GM12878 (cell line): ENCODE results near the gene HVCN1. TPM values are rescaled to one million over a fixed set of nuclear protein-coding genes. Genes with fewer than 3 reads are reported as not detected.

Experiments used
- BCL3 ChIP-seq: IDR thresholded peaks from 2 replicates; pipeline ENCODE4 v1.6.1; 2011; ENCODE audit warnings: borderline replicate concordance, low read depth, mild to moderate bottlenecking, moderate library complexity, low read length; ENCODE audit not compliant: insufficient read depth, poor library complexity, severe bottlenecking
- CEBPB ChIP-seq, 2 experiments: fragments of 150-350 bp in 1 of 2; IDR thresholded peaks; 2 replicates each; pipeline ENCODE4 v1.6.1; 2012 to 2014; ENCODE audit warnings: low read depth in 2 of 2, low read length in 2 of 2, borderline replicate concordance in 1 of 2, inconsistent platforms in 1 of 2
- EED ChIP-seq: sonication (generic); IDR thresholded peaks from 2 replicates; pipeline ENCODE4 v1.6.1; 2016; ENCODE audit warnings: antibody characterized with exemption, low read depth
- ELK1 ChIP-seq: IDR thresholded peaks from 2 replicates; pipeline ENCODE4 v1.6.1; 2012; ENCODE audit warnings: low read depth, low read length, improper control_type of control experiment
- FOXM1 ChIP-seq: IDR thresholded peaks from 2 replicates; pipeline ENCODE4 v1.6.1; 2012; ENCODE audit warnings: low read depth, mild to moderate bottlenecking, inconsistent platforms, low read length, moderate library complexity
- HDAC6 ChIP-seq: fragments of 200-600 bp; sonication (generic); IDR thresholded peaks from one replicate; pipeline ENCODE4 v1.8.0; 2017; ENCODE audit warnings: antibody characterized with exemption; ENCODE audit not compliant: unreplicated experiment
- IKZF1 ChIP-seq: fragments of 450-650 bp; conservative IDR thresholded peaks from 2 replicates; pipeline ENCODE4 v1.6.1; 2017; ENCODE audit warnings: antibody characterized with exemption, mild to moderate bottlenecking
- JUND ChIP-seq: IDR thresholded peaks from 2 replicates; pipeline ENCODE4 v1.6.1; 2012; ENCODE audit warnings: low read depth, mild to moderate bottlenecking, low read length, improper control_type of control experiment, moderate library complexity
- KAT2A ChIP-seq: conservative IDR thresholded peaks from 2 replicates; pipeline ENCODE4 v1.6.1; 2011; ENCODE audit warnings: low read depth, low read length; ENCODE audit not compliant: control insufficient read depth
- LARP7 ChIP-seq: fragments of 450-650 bp; IDR thresholded peaks from 2 replicates; pipeline ENCODE4 v1.6.1; 2017; ENCODE audit warnings: mild to moderate bottlenecking
- NFYA ChIP-seq: IDR thresholded peaks from 2 replicates; pipeline ENCODE4 v1.6.1; 2011; ENCODE audit warnings: low read depth, mild to moderate bottlenecking, low read length, improper control_type of control experiment, borderline replicate concordance
- NRF1 ChIP-seq: conservative IDR thresholded peaks from 2 replicates; pipeline ENCODE4 v1.6.1; 2011; ENCODE audit warnings: mild to moderate bottlenecking, low read depth, low read length, improper control_type of control experiment
- POLR2A ChIP-seq: IDR thresholded peaks from 2 replicates; pipeline ENCODE4 v1.6.1; 2011; ENCODE audit warnings: low read depth, mild to moderate bottlenecking, low read length
- POLR2AphosphoS2 ChIP-seq: IDR thresholded peaks from 2 replicates; pipeline ENCODE4 v1.6.1; 2011; ENCODE audit warnings: low read depth, mild to moderate bottlenecking, low read length, improper control_type of control experiment, moderate library complexity
- POU2F2 ChIP-seq: IDR thresholded peaks from 3 replicates; pipeline ENCODE4 v1.6.1; 2011; ENCODE audit warnings: low read depth, mild to moderate bottlenecking, low read length, borderline replicate concordance
- RAD21 ChIP-seq: IDR thresholded peaks from 2 replicates; pipeline ENCODE4 v1.6.1; 2011; ENCODE audit warnings: mild to moderate bottlenecking, low read depth, low read length, moderate library complexity; ENCODE audit not compliant: insufficient read depth
- RAD51 ChIP-seq: fragments of 450-650 bp; IDR thresholded peaks from 2 replicates; pipeline ENCODE4 v1.6.1; 2016; ENCODE audit warnings: moderate library complexity, mild to moderate bottlenecking, inconsistent platforms
- RBBP5 ChIP-seq: fragments of 200-600 bp; sonication (generic); conservative IDR thresholded peaks from 2 replicates; pipeline ENCODE4 v1.6.1; 2016
- RCOR1 ChIP-seq: conservative IDR thresholded peaks from 2 replicates; pipeline ENCODE4 v1.6.1; 2012; ENCODE audit warnings: low read depth, low read length, improper control_type of control experiment
- SMAD1 ChIP-seq: fragments of 450-650 bp; IDR thresholded peaks from 2 replicates; pipeline ENCODE4 v1.6.1; 2018; ENCODE audit warnings: mild to moderate bottlenecking, low read depth; ENCODE audit not compliant: partially characterized antibody
- SP1 ChIP-seq: IDR thresholded peaks from one replicate; pipeline ENCODE4 v1.6.1; 2011; ENCODE audit warnings: low read depth, low read length
- SREBF1 ChIP-seq: IDR thresholded peaks from 2 replicates; pipeline ENCODE4 v1.6.1; 2012; ENCODE audit warnings: mild to moderate bottlenecking, low read length
- TCF7 ChIP-seq: IDR thresholded peaks from 2 replicates; pipeline ENCODE4 v1.6.1; 2014; ENCODE audit warnings: antibody characterized with exemption, borderline replicate concordance
- ZNF207 ChIP-seq: fragments of 450-650 bp; IDR thresholded peaks from 2 replicates; pipeline ENCODE4 v1.6.1; 2014; ENCODE audit warnings: antibody characterized with exemption, mild to moderate bottlenecking, borderline replicate concordance
- polyA plus RNA-seq, 11 experiments: library from polyadenylated mRNA; depleted of rRNA in 4 of 11; unstranded in 6 of 11; stranded (reverse) in 5 of 11; fragments of >200 nt; fragmentation: Nextera tagmentation in 4 of 11; fragmentation: Illumina TruSeq in 1 of 11; extraction: Ambion mirVana in 4 of 11; extraction: Trizol in 1 of 11; gene quantifications; 1 replicate in 1 of 11; 2 replicates in 10 of 11; pipeline versions ENCODE4 v1.2.1 to v1.2.3, GENCODE V29; 2011 to 2016; ENCODE audit warnings: inconsistent platforms in 2 of 11, missing spikeins in 2 of 11, low read depth in 1 of 11
- total RNA-seq, 4 experiments: library from RNA; depleted of rRNA in 3 of 4; stranded (reverse); fragments of >200 nt in 3 of 4; fragmentation: Illumina TruSeq in 1 of 4; extraction: Trizol in 1 of 4; gene quantifications; 2 replicates each; pipeline versions ENCODE4 v1.2.1 to v1.2.3, GENCODE V29; 2013 to 2021
- TF ChIP-seq, protein P1 (sequence below): fragments of 450-650 bp; conservative IDR thresholded peaks from 2 replicates; pipeline ENCODE4 v1.6.1; 2017; ENCODE audit warnings: mild to moderate bottlenecking, moderate library complexity
- TF ChIP-seq, protein P2 (sequence below): IDR thresholded peaks from 2 replicates; pipeline ENCODE4 v1.6.1; 2012; ENCODE audit warnings: low read depth, low read length, improper control_type of control experiment
- TF ChIP-seq, protein P3 (sequence below): fragments of 450-650 bp; IDR thresholded peaks from 2 replicates; pipeline ENCODE4 v1.6.1; 2017; ENCODE audit warnings: mild to moderate bottlenecking, low read depth, inconsistent platforms; ENCODE audit not compliant: poor library complexity, severe bottlenecking

The HVCN1 gene
- total and polyA plus RNA-seq, 10 of the 15 experiments (the other 5 are each of a cell fraction or from before 2014, with no cell fraction given) = 27.8 to 181 (median 103) TPM

DNA sequence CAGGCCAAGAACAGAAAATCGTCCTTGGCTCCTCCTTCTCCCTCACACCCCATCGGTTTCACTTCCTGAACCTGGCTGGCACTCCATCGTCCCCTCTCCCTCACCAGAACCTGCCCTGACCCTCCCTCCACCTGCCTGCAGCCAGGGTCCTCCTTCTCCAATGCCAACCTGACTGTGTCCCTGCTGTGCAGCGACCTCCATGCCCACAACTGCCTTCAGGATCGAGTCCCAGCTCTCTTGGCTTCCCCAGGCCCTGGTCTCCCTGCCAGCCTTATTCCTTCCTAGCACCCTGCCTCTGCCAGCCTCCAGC, 19.8 kb downstream of the HVCN1 start (continued):
- TF ChIP-seq POU2F2 (no peak), RBBP5 (no peak), ELK1 (no peak), ZNF207 (no peak; the same call in 1 of the 2 replicates), NRF1 (no peak), RCOR1 (no peak), POLR2A (peak; percentile 58; the same call in 1 of the 2 replicates), POLR2AphosphoS2 (no peak; the same call in 1 of the 2 replicates), HDAC6 (no peak), JUND (no peak), RAD21 (no peak), SREBF1 (no peak), EED (peak; percentile 50), FOXM1 (no peak), SP1 (no peak), BCL3 (no peak), CEBPB (IDR thresholded peaks at IDR 0.05; ENCODE audit: borderline replicate concordance in 1 of 2, low read depth in 2 of 2, low read length in 2 of 2) (no peak), IKZF1 (peak; percentile 79), NFYA (no peak), TCF7 (no peak), RAD51 (no peak), SMAD1 (no peak), LARP7 (no peak; the same call in 1 of the 2 replicates), KAT2A (no peak)
- TF ChIP-seq, protein P1, sequence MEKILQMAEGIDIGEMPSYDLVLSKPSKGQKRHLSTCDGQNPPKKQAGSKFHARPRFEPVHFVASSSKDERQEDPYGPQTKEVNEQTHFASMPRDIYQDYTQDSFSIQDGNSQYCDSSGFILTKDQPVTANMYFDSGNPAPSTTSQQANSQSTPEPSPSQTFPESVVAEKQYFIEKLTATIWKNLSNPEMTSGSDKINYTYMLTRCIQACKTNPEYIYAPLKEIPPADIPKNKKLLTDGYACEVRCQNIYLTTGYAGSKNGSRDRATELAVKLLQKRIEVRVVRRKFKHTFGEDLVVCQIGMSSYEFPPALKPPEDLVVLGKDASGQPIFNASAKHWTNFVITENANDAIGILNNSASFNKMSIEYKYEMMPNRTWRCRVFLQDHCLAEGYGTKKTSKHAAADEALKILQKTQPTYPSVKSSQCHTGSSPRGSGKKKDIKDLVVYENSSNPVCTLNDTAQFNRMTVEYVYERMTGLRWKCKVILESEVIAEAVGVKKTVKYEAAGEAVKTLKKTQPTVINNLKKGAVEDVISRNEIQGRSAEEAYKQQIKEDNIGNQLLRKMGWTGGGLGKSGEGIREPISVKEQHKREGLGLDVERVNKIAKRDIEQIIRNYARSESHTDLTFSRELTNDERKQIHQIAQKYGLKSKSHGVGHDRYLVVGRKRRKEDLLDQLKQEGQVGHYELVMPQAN = no peak
- TF ChIP-seq, protein P2, sequence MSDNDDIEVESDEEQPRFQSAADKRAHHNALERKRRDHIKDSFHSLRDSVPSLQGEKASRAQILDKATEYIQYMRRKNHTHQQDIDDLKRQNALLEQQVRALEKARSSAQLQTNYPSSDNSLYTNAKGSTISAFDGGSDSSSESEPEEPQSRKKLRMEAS = no peak
- TF ChIP-seq, protein P3, sequence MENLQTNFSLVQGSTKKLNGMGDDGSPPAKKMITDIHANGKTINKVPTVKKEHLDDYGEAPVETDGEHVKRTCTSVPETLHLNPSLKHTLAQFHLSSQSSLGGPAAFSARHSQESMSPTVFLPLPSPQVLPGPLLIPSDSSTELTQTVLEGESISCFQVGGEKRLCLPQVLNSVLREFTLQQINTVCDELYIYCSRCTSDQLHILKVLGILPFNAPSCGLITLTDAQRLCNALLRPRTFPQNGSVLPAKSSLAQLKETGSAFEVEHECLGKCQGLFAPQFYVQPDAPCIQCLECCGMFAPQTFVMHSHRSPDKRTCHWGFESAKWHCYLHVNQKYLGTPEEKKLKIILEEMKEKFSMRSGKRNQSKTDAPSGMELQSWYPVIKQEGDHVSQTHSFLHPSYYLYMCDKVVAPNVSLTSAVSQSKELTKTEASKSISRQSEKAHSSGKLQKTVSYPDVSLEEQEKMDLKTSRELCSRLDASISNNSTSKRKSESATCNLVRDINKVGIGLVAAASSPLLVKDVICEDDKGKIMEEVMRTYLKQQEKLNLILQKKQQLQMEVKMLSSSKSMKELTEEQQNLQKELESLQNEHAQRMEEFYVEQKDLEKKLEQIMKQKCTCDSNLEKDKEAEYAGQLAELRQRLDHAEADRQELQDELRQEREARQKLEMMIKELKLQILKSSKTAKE = no peak
